NCI-H1048 (cell line): ENCODE measurements around the gene ROR2.

ENCODE experiments used
- DNase-seq: peaks from one replicate; lab custom pipeline; 2025; lab: John Stamatoyannopoulos, UW

ROR2 gene

GRCh38 chr9:91873637-91874051, 76.4 kb downstream of the ROR2 start:
- DNase-seq, result no peak

- DNase-seq, result no peak
Observed at GRCh38 chr9:91868732-91869391, 81.2 kb downstream of the ROR2 start.

- no peak for DNase-seq
Observed at GRCh38 chr9:91867740-91868139, 82.3 kb downstream of the ROR2 start.

GRCh38 chr9:91865041-91865440, 85.0 kb downstream of the ROR2 start:
- DNase-seq, result no peak

- no peak for DNase-seq
Observed at GRCh38 chr9:91864380-91864779, 85.6 kb downstream of the ROR2 start.

GRCh38 chr9:91863469-91863868, 86.6 kb downstream of the ROR2 start:
- no peak for DNase-seq

GRCh38 chr9:91858213-91859030, 91.6 kb downstream of the ROR2 start:
- DNase-seq, result no peak

GRCh38 chr9:91857291-91858212, 92.5 kb downstream of the ROR2 start:
- no peak for DNase-seq

- DNase-seq, result no peak
Observed at GRCh38 chr9:91856419-91856818, 93.6 kb downstream of the ROR2 start.

GRCh38 chr9:91855196-91855595, 94.8 kb downstream of the ROR2 start:
- no peak for DNase-seq

- no peak for DNase-seq
Observed at GRCh38 chr9:91852801-91853347, 97.2 kb downstream of the ROR2 start.

- DNase-seq, result no peak
Observed at GRCh38 chr9:91849694-91850093, 100.3 kb downstream of the ROR2 start.

GRCh38 chr9:91848146-91848545, 101.9 kb downstream of the ROR2 start:
- DNase-seq, result no peak

GRCh38 chr9:91847581-91848091, 102.4 kb downstream of the ROR2 start:
- DNase-seq, result no peak

- DNase-seq, result no peak
Observed at GRCh38 chr9:91845879-91846278, 104.1 kb downstream of the ROR2 start.

- no peak for DNase-seq
Observed at GRCh38 chr9:91844701-91845291, 105.2 kb downstream of the ROR2 start.

GRCh38 chr9:91844190-91844589, 105.8 kb downstream of the ROR2 start:
- no peak for DNase-seq

GRCh38 chr9:91843623-91844148, 106.3 kb downstream of the ROR2 start:
- DNase-seq, result no peak

- DNase-seq, result no peak
Observed at GRCh38 chr9:91843093-91843492, 106.9 kb downstream of the ROR2 start.

- DNase-seq, result no peak
Observed at GRCh38 chr9:91842358-91843049, 107.5 kb downstream of the ROR2 start.

- no peak for DNase-seq
Observed at GRCh38 chr9:91841591-91841990, 108.4 kb downstream of the ROR2 start.
